ENCODE measurements around the gene CSAD. TPM values are rescaled to one million over a fixed set of nuclear protein-coding genes. Genes with fewer than 3 reads are reported as not detected.
"Not testable (repeated sequence)": the region's sequence is repeated elsewhere in the genome, so short reads cannot be mapped to it uniquely, and the experiment has no call there.

CSAD gene
- total and polyA plus RNA-seq, 2 donors (not counting 1 experiment from before 2014, with no cell fraction given): 57.0 to 64.6 TPM

- Histone ChIP-seq H3K27ac (ENCODE audit: low read length in 2 of 2) (no peak overlapping the region), H3K4me2 (replicated peaks; ENCODE audit: low read depth, low read length, poor library complexity, severe bottlenecking) (no peak overlapping the region), H3K4me3 (ENCODE audit: control extremely low read depth in 1 of 5, extremely low read depth in 1 of 5, insufficient read depth in 1 of 5, low read depth in 2 of 5, low read length in 4 of 5) (no peak overlapping the region), H3K9me3 (ENCODE audit: control extremely low read depth in 1 of 3, control insufficient read depth in 2 of 3, insufficient read depth in 1 of 3, low read length in 2 of 3) (no peaks in the 10 kb centered on the region), H3K36me3 (replicated peaks in 1 of 2; ENCODE audit: control extremely low read depth in 1 of 2, control insufficient read depth in 1 of 2, extremely low read depth in 1 of 2, insufficient read depth in 2 of 2, low read length in 1 of 2) (peaks cover 0 to 3% of the 10 kb centered on the region in 2 experiments), H2AFZ (ENCODE audit: insufficient read depth, low read depth, low read length, poor library complexity, severe bottlenecking) (no peak overlapping the region), H3K9ac (ENCODE audit: low read length) (no peak overlapping the region), H4K20me1 (ENCODE audit: control insufficient read depth, insufficient read depth, low read length, poor library complexity, severe bottlenecking) (no peaks in the 10 kb centered on the region), H3K4me1 (ENCODE audit: control insufficient read depth in 2 of 2, insufficient read depth in 2 of 2, low read length in 2 of 2) (no peaks in the 10 kb centered on the region), H3K79me2 (ENCODE audit: control insufficient read depth, insufficient read depth, low read length) (peaks cover 3% of the 10 kb centered on the region), H3K27me3 (replicated peaks in 1 of 4; ENCODE audit: control extremely low read depth in 1 of 4, control insufficient read depth in 3 of 4, insufficient read depth in 4 of 4, low read length in 3 of 4) (no peaks in the 10 kb centered on the region)
- intact Hi-C loops (cut with micrococcal nuclease): no loop called here
- TF ChIP-seq CTCF (IDR thresholded peaks at IDR 0.05) (no peak), EZH2 (IDR thresholded peaks at IDR 0.05; ENCODE audit: borderline replicate concordance, insufficient read depth, low read depth, low read length, poor library complexity, severe bottlenecking) (no peak)
- Mint-ChIP-seq H3K4me1 (no peaks in the 10 kb centered on the region), H3K27ac (no peak overlapping the region), H3K27me3 (no peaks in the 10 kb centered on the region), H3K9me3 (ENCODE audit: insufficient read depth) (no peaks in the 10 kb centered on the region), H3K4me3 (no peak overlapping the region)
- CTCF ChIA-PET: no interaction called here
- no peak for ATAC-seq (ENCODE audit: low read depth)
- no peak for DNase-seq
- POLR2A ChIA-PET: no interaction called here
Observed at GRCh38 chr12:53166837-53167236, 13.9 kb downstream of the CSAD start.

- H3K4me2 ChIP-seq (replicated peaks; ENCODE audit: low read depth, low read length, poor library complexity, severe bottlenecking); H2AFZ ChIP-seq (ENCODE audit: insufficient read depth, low read depth, low read length, poor library complexity, severe bottlenecking); H3K27me3 ChIP-seq (replicated peaks in 1 of 4; ENCODE audit: control extremely low read depth in 1 of 4, control insufficient read depth in 3 of 4, insufficient read depth in 4 of 4, low read length in 3 of 4); ATAC-seq (ENCODE audit: low read depth); H3K27me3 Mint-ChIP-seq; H3K4me3 Mint-ChIP-seq; H3K27ac ChIP-seq (ENCODE audit: low read length in 2 of 2); H3K79me2 ChIP-seq (ENCODE audit: control insufficient read depth, insufficient read depth, low read length); H3K4me1 ChIP-seq (ENCODE audit: control insufficient read depth in 2 of 2, insufficient read depth in 2 of 2, low read length in 2 of 2); H3K9me3 Mint-ChIP-seq (ENCODE audit: insufficient read depth); H3K27ac Mint-ChIP-seq; H3K9ac ChIP-seq (ENCODE audit: low read length); DNase-seq; H4K20me1 ChIP-seq (ENCODE audit: control insufficient read depth, insufficient read depth, low read length, poor library complexity, severe bottlenecking); H3K4me1 Mint-ChIP-seq; H3K36me3 ChIP-seq (replicated peaks in 1 of 2; ENCODE audit: control extremely low read depth in 1 of 2, control insufficient read depth in 1 of 2, extremely low read depth in 1 of 2, insufficient read depth in 2 of 2, low read length in 1 of 2); POLR2A ChIA-PET; intact Hi-C loops (cut with micrococcal nuclease); H3K4me3 ChIP-seq (ENCODE audit: control extremely low read depth in 1 of 5, extremely low read depth in 1 of 5, insufficient read depth in 1 of 5, low read depth in 2 of 5, low read length in 4 of 5); H3K9me3 ChIP-seq (ENCODE audit: control extremely low read depth in 1 of 3, control insufficient read depth in 2 of 3, insufficient read depth in 1 of 3, low read length in 2 of 3): not testable (repeated sequence)
- no CpG with 5 or more reads among the region's 2 CpGs for WGBS (ENCODE audit: insufficient coverage)
- CTCF ChIA-PET: interaction anchor here (4.1 to 8.4 kb wide), 4 partner anchors 16 to 118 kb away, joined by 18 to 141 read pairs (median 44); partner anchors contain the start of genes CSAD, ESPL1, ITGB7 and ZNF740
Observed at GRCh38 chr12:53163008-53163407, 17.7 kb downstream of the CSAD start.
